GM19397 (cell line): ENCODE data around the gene TMEM44.
"Not testable (repeated sequence)": the region's sequence is repeated elsewhere in the genome, so short reads cannot be mapped to it uniquely, and the experiment has no call there.

Experiments
- ATAC-seq: cut with Tn5 transposase; IDR thresholded peaks from one replicate; pipeline ENCODE4 v1.9.1; 2021; ENCODE audit warnings: mild to moderate bottlenecking, moderate library complexity; ENCODE audit not compliant: unreplicated experiment

TMEM44 gene

GRCh38 chr3:194559530-194559929 is 73.7 kb downstream of the TMEM44 start:
- no peak for ATAC-seq

DNA sequence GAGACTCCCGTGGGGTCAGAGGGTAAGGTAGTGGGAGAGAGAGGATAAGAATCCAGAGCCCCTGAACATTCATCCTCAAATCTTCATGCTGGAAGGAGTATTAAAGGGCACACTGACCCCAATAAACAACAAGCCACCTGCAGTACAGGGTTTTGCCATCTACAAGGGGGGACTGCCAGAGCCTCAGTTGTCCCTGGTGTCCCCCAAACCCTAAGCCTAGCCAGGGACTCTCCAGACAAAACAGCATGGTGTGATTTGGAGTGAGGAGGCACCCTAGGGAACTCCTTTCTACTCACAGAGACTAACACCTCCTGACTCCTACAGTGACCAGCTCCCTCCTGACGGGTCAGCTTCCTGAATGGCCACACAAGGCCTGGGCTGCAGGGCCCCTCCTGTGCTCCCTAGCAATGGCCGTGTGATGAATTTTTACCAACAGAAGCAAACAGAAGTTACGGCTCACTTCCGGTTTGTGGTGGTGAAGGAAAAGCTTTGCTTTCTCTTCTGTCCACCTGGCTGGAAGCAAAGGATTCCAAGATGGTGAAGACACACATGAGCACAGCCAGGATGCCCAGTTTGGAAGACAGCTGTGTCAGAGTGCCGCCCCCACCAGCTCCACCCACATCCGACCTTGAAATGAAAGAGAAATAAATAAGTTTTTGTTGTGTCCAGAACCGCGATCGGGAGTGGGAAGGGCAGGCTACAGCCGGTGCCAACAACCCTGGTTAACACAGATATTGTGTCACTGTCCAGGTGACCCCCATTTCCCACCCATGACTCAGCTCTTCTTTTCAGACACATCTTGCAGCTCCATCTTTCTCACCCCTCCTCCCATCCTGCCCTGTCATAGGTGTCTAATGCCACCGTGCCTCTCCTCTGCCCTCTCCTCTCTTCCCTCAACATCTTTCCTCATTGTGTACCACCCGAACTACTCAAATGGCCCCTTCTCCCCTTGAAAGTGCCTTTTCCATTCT is 76.8 kb downstream of the TMEM44 start:
- no peak for ATAC-seq

GRCh38 chr3:194555175-194556062 is 77.8 kb downstream of the TMEM44 start:
- no peak for ATAC-seq

GRCh38 chr3:194554473-194555123 is 78.6 kb downstream of the TMEM44 start:
- no peak for ATAC-seq

GRCh38 chr3:194552327-194552949 is 80.8 kb downstream of the TMEM44 start:
- no peak for ATAC-seq

- no peak for ATAC-seq
Observed at GRCh38 chr3:194549853-194550252, 83.4 kb downstream of the TMEM44 start.

DNA sequence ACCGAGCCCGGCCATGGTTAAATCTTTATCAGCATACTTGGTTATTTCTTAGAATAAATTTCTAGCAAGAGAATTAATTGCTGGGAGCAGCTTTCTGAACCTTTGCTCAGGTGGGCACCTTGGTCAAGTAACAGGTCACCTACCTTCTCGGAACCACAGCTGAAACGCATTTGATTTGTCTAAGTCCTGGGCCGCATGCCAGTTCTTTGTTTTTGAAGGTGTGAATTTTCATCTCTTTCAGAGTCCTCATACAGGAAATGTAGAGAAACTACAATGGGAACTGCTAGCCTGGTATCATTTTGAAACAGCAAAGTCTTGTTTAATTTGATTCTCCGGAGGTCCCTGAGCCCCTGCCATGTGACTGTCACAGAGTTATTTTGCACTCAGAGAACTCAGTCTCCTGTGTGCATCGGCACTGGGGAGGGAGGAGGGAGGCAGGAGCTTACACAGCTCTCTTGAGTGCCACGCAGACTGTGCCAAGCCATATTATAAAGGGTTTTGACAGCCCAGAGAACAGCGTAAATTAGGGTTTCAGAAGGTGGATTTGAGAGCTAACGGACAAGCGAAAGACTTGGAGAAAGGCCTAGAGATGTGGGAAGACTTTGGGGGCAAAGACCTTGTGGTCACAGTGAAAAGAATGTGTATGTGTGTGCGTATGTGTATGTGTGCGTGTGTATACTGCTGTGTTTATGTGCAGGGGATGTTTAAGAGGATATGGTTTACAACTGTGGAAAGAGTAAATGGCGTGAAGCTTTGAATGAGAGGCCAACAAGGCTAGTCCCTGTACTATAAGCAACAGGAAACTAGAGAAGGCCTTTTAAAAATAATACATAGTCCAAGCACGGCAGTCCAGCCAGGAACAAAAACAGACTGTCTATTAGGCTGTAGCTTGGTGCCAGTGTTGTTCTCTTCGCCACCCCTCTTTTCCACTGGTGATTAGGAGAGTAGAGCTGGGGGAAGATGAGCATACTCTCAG is 84.6 kb downstream of the TMEM44 start:
- no peak for ATAC-seq

GRCh38 chr3:194547042-194547441 is 86.2 kb downstream of the TMEM44 start:
- no peak for ATAC-seq

DNA sequence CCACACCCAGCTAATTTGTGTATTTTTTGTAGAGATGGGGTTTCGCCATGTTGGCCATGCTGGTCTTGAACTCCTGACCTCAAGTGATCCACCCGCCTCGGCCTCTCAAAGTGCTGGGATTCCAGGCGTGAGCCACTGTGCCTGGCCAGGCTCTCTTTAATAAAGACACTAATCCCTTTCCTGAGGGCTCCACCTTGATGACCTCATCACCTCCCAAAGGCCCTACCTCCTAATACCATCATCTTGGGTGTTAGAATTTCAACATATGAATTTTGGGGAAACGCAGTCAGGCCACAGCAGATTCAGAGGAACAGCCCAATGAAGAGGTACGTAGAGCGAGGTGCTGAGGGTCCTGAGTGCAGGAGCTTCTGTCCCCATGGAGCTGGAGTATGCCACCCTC is 87.7 kb downstream of the TMEM44 start:
- ATAC-seq = not testable (repeated sequence)

- no peak for ATAC-seq
Observed at GRCh38 chr3:194543550-194543949, 89.7 kb downstream of the TMEM44 start.

DNA sequence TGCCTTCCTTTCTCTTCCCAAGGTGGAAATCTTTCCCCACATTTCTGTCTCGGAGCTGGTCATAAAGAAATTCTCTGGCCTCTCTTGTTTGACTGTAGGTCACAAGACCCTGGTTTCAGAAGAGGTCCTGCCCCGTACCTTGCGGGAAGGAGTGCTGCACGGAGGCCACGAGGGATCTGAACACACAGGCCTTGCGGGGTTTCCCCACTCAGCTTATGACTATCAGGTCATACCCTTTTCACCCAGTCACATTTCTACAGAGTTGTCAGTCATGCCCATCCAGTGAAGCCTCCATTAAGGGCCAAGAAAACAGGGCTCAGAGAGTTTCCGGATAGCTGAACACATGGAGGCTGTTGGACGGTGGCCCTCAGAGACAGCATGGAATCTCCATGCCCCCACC is 91.7 kb downstream of the TMEM44 start:
- ATAC-seq = no peak

DNA sequence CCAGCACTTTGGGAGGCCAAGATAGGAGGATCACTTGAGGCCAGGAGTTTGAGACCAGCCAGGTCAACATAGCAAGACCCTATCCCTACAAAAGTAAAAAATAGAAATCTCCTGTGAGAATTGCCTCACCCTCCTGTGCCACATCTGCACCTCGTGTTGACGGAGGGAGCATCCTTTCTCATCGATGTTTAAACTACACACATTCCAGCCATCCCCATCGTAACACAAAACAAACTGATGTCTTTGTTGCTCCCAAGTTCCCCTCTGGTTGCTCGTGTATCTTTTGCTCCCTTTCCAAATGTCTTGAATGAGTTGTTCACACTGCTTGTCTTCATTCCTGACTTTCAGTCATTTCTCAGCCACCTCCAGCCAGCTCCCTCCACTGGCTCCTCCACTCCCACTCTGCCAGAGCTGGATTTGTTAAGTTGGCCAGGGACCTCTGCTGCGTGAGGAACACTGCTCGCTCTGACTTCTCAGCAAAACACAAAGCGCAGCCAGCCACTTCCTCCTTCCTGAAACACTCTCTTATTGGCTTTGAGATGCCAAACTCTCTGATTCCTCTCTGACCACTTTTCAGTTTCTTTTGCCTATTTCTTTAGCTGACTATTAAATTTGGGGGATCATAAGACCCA is 92.8 kb downstream of the TMEM44 start:
- no peak for ATAC-seq

DNA sequence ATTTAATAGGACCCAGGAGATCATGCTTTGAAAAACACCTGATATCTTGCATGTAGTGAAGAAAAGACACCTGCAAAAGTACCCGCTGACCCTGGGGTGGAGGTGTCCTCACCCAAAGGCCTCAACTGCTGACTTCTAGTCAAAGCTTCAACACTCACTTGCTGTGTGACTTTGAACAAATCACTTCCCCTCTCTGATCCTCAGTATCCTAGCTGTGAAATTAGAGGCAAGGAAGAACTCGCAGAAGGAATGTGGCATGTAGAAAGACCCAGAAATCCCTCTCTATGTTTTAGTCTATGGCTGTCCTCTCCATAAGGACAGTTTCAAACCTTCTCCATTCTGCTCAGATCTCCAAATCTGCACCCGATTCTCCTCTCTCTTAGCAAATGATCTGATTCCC is 93.7 kb downstream of the TMEM44 start:
- ATAC-seq = no peak

DNA sequence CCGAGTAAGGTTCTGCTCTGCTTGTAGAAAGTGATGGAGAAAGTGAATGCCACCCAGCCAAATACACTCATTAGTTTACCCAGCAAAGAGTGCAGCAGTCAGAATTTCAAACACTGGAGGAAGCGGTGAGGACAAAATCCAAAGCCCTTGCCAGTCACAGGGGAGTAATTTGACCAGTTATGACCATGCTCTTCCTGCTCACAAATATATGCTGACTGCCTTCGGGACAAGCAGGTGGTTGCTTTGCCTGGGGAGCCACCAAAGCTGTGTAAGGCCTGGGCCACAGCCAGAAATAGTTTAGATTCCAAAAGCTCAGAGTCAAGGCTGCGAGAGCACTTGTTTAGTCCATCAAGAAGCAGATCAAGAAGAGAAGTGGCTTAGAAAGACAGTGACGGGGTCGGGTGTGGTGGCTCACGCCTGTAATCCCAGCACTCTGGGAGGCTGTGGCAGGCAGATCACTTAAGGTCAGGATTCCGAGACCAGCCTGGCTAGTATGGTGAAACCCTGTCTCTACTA is 95.4 kb downstream of the TMEM44 start:
- no peak for ATAC-seq
